Kidney epithelial cell (primary cell): ENCODE measurements around the gene RBM19. TPM values are rescaled to one million over a fixed set of nuclear protein-coding genes. Genes with fewer than 3 reads are reported as not detected.

Source experiments
- DNase-seq: peaks from one replicate; pipeline ENCODE4 v3.0.0-alpha.2; 2010; ENCODE audit warnings: low read depth
- H3K27me3 ChIP-seq: 2 replicates; pipeline ENCODE4 v1.6.0; 2011; ENCODE audit warnings: low read length; ENCODE audit not compliant: control insufficient read depth, insufficient read depth
- H3K36me3 ChIP-seq: 2 replicates; pipeline ENCODE4 v1.5.1; 2011; ENCODE audit warnings: low read length; ENCODE audit not compliant: control insufficient read depth, insufficient read depth
- H3K4me3 ChIP-seq: 2 replicates; pipeline ENCODE4 v1.5.1; 2011; ENCODE audit warnings: low read depth, mild to moderate bottlenecking, control low read depth, low read length
- CTCF ChIP-seq: IDR thresholded peaks from 2 replicates; pipeline ENCODE4 v1.5.1; 2011; ENCODE audit warnings: mild to moderate bottlenecking, moderate library complexity, low read length, control low read depth, inconsistent platforms; ENCODE audit not compliant: insufficient read depth, poor library complexity, severe bottlenecking
- total RNA-seq: library from RNA; depleted of rRNA; stranded (reverse); fragments of >200 nt; gene quantifications from 2 replicates; pipeline ENCODE4 v1.2.3, GENCODE V29; 2015

RBM19 gene
- total RNA-seq, 1 donor from 2014 or later: 30.9 TPM

GRCh38 chr12:113892556-113892955 lies 73.6 kb downstream of the RBM19 start:
- Histone ChIP-seq H3K27me3 (no peaks in the 10 kb centered on the region), H3K36me3 (peaks cover 1% of the 10 kb centered on the region), H3K4me3 (no peak overlapping the region)
- no peak for TF ChIP-seq CTCF
- DNase-seq: no peak

- Histone ChIP-seq H3K27me3 (no peaks in the 10 kb centered on the region), H3K36me3 (peaks cover 1% of the 10 kb centered on the region), H3K4me3 (no peak overlapping the region)
- no peak for DNase-seq
- no peak for TF ChIP-seq CTCF
Observed at GRCh38 chr12:113891739-113892520, 74.2 kb downstream of the RBM19 start.

GRCh38 chr12:113891167-113891692 lies 74.9 kb downstream of the RBM19 start:
- DNase-seq: no peak
- no peak overlapping the region for H3K4me3 ChIP-seq
- H3K36me3 ChIP-seq: peaks cover 1% of the 10 kb centered on the region
- H3K27me3 ChIP-seq: no peaks in the 10 kb centered on the region
- TF ChIP-seq CTCF: no peak

- Histone ChIP-seq H3K36me3 (peaks cover 1% of the 10 kb centered on the region), H3K4me3 (no peak overlapping the region), H3K27me3 (no peaks in the 10 kb centered on the region)
- DNase-seq: no peak
- TF ChIP-seq CTCF: no peak
Observed at GRCh38 chr12:113889891-113890581, 76.1 kb downstream of the RBM19 start.

GRCh38 chr12:113889076-113889475 lies 77.0 kb downstream of the RBM19 start:
- Histone ChIP-seq H3K36me3 (peaks cover 1% of the 10 kb centered on the region), H3K27me3 (no peaks in the 10 kb centered on the region), H3K4me3 (no peak overlapping the region)
- TF ChIP-seq CTCF: no peak
- DNase-seq: no peak
